22Rv1 (cell line): ENCODE measurements around the gene UBAC1.
"Not testable (repeated sequence)": the region's sequence is repeated elsewhere in the genome, so short reads cannot be mapped to it uniquely, and the experiment has no call there.

Source experiments
- H3K27ac ChIP-seq: fragments of 450-650 bp; 2 replicates; pipeline ENCODE4 v1.5.1; 2017
- CTCF ChIP-seq: fragments of 450-650 bp; IDR thresholded peaks from 2 replicates; pipeline ENCODE4 v1.5.1; 2017; ENCODE audit warnings: mild to moderate bottlenecking
- ZFX ChIP-seq: fragments of 450-650 bp; IDR thresholded peaks from 2 replicates; pipeline ENCODE4 v1.6.1; 2017; ENCODE audit warnings: antibody characterized with exemption, borderline replicate concordance

Gene UBAC1

GRCh38 chr9:135956802-135957174 lies 4.4 kb downstream of the UBAC1 start:
- no peak for TF ChIP-seq CTCF
- TF ChIP-seq ZFX = no peak
- no peak overlapping the region for H3K27ac ChIP-seq

GRCh38 chr9:135955934-135956801 lies 5.0 kb downstream of the UBAC1 start:
- H3K27ac ChIP-seq = no peak overlapping the region
- no peak for TF ChIP-seq CTCF
- no peak for TF ChIP-seq ZFX

- no peak overlapping the region for H3K27ac ChIP-seq
- TF ChIP-seq CTCF = no peak
- TF ChIP-seq ZFX = no peak
These were observed 8.4 kb downstream of the UBAC1 start for GRCh38 chr9:135952664-135953206.

GRCh38 chr9:135951889-135952663 lies 9.1 kb downstream of the UBAC1 start:
- TF ChIP-seq ZFX = no peak
- no peak for TF ChIP-seq CTCF
- no peak overlapping the region for H3K27ac ChIP-seq

GRCh38 chr9:135951310-135951709 lies 9.9 kb downstream of the UBAC1 start:
- not testable (repeated sequence) for H3K27ac ChIP-seq

- not testable (repeated sequence) for H3K27ac ChIP-seq
These were observed 10.3 kb downstream of the UBAC1 start for GRCh38 chr9:135950841-135951240.

GRCh38 chr9:135950135-135950682 lies 11.0 kb downstream of the UBAC1 start:
- TF ChIP-seq ZFX (no peak), CTCF (no peak)
- no peak overlapping the region for H3K27ac ChIP-seq
